Karpas-422 (cell line): ENCODE data around the gene EPHA5. TPM values are rescaled to one million over a fixed set of nuclear protein-coding genes. Genes with fewer than 3 reads are reported as not detected.

Source experiments
- DNase-seq: peaks from one replicate; pipeline ENCODE4 v3.0.0-alpha.2; 2015
- H2AFZ ChIP-seq: fragments of 200-600 bp; sonication (generic); 2 replicates; pipeline ENCODE4 v1.6.1; 2014; ENCODE audit warnings: antibody characterized with exemption, low read length, mixed read lengths
- H3K27ac ChIP-seq: fragments of 200-600 bp; sonication (generic); 2 replicates; pipeline ENCODE4 v1.5.1; 2014; ENCODE audit warnings: mild to moderate bottlenecking, low read length, moderate library complexity
- H3K27me3 ChIP-seq: fragments of 200-600 bp; sonication (generic); 2 replicates; pipeline ENCODE4 v1.6.1; 2014; ENCODE audit warnings: low read length, mixed read lengths
- H3K36me3 ChIP-seq: fragments of 200-600 bp; sonication (generic); 2 replicates; pipeline ENCODE4 v1.6.1; 2014; ENCODE audit warnings: low read length, mixed read lengths; ENCODE audit not compliant: insufficient read depth
- H3K4me1 ChIP-seq: fragments of 200-600 bp; sonication (generic); 2 replicates; pipeline ENCODE4 v1.6.1; 2014; ENCODE audit warnings: mild to moderate bottlenecking, low read length, mixed read lengths
- H3K4me2 ChIP-seq: fragments of 200-600 bp; sonication (generic); 2 replicates; pipeline ENCODE4 v1.6.1; 2014; ENCODE audit warnings: low read length, low read depth, mild to moderate bottlenecking; ENCODE audit not compliant: poor library complexity, severe bottlenecking
- H3K4me3 ChIP-seq: fragments of 200-600 bp; sonication (generic); 2 replicates; pipeline ENCODE4 v1.5.1; 2014; ENCODE audit warnings: mild to moderate bottlenecking, antibody characterized with exemption, low read length, mixed read lengths
- H3K79me2 ChIP-seq: fragments of 200-600 bp; sonication (generic); 2 replicates; pipeline ENCODE4 v1.6.1; 2014; ENCODE audit warnings: mild to moderate bottlenecking, low read length, mixed read lengths
- H3K9ac ChIP-seq: fragments of 200-600 bp; sonication (generic); 2 replicates; pipeline ENCODE4 v1.6.0; 2014; ENCODE audit warnings: low read length
- H3K9me2 ChIP-seq: fragments of 200-600 bp; sonication (generic), shearing (Covaris generic); replicated peaks from 2 replicates; pipeline ENCODE4 v1.6.0; 2014; ENCODE audit warnings: mild to moderate bottlenecking, low read length, moderate library complexity; ENCODE audit not compliant: insufficient read depth
- H3K9me3 ChIP-seq: fragments of 300-700, 200-600 bp; sonication (generic); 2 replicates; pipeline ENCODE4 v1.6.1; 2014; ENCODE audit warnings: low read length, mixed read lengths
- H4K20me1 ChIP-seq: fragments of 200-600 bp; sonication (generic); 2 replicates; pipeline ENCODE4 v1.6.1; 2014; ENCODE audit warnings: mild to moderate bottlenecking, antibody characterized with exemption, low read length, low read depth; ENCODE audit not compliant: insufficient read depth
- total RNA-seq: library from RNA; depleted of rRNA; stranded (reverse); fragments of >200 nt; shearing (Covaris generic); gene quantifications from 2 replicates; pipeline ENCODE4 v1.2.3, GENCODE V29; 2014; ENCODE audit warnings: low replicate concordance

Gene EPHA5
- total RNA-seq, 1 experiment from 2014 or later: not detected

GRCh38 chr4:65651031-65651430 is 19.3 kb downstream of the EPHA5 start:
- no peaks in the 10 kb centered on the region for H3K27me3 ChIP-seq
- no peak overlapping the region for H3K4me2 ChIP-seq
- no peak overlapping the region for H3K4me3 ChIP-seq
- H3K9ac ChIP-seq: no peak overlapping the region
- peaks cover 38% of the 10 kb centered on the region for H3K9me3 ChIP-seq
- no peak overlapping the region for H3K27ac ChIP-seq
- no peaks in the 10 kb centered on the region for H3K79me2 ChIP-seq
- no peaks in the 10 kb centered on the region for H3K36me3 ChIP-seq
- no peak for DNase-seq
- no peak overlapping the region for H2AFZ ChIP-seq
- H4K20me1 ChIP-seq: no peaks in the 10 kb centered on the region
- H3K4me1 ChIP-seq: no peaks in the 10 kb centered on the region
- H3K9me2 ChIP-seq: no peaks in the 10 kb centered on the region

GRCh38 chr4:65646136-65646535 is 24.2 kb downstream of the EPHA5 start:
- peaks cover 35% of the 10 kb centered on the region for H3K9me3 ChIP-seq
- no peaks in the 10 kb centered on the region for H4K20me1 ChIP-seq
- H3K9ac ChIP-seq: no peak overlapping the region
- H3K9me2 ChIP-seq: no peaks in the 10 kb centered on the region
- no peak for DNase-seq
- H3K27ac ChIP-seq: no peak overlapping the region
- no peak overlapping the region for H3K4me3 ChIP-seq
- H3K79me2 ChIP-seq: no peaks in the 10 kb centered on the region
- H3K27me3 ChIP-seq: no peaks in the 10 kb centered on the region
- no peak overlapping the region for H2AFZ ChIP-seq
- H3K4me1 ChIP-seq: no peaks in the 10 kb centered on the region
- no peaks in the 10 kb centered on the region for H3K36me3 ChIP-seq
- no peak overlapping the region for H3K4me2 ChIP-seq

GRCh38 chr4:65645185-65645584 is 25.1 kb downstream of the EPHA5 start:
- no peak overlapping the region for H3K9ac ChIP-seq
- no peak overlapping the region for H3K4me3 ChIP-seq
- peaks cover 39% of the 10 kb centered on the region for H3K9me3 ChIP-seq
- no peak for DNase-seq
- no peaks in the 10 kb centered on the region for H3K27me3 ChIP-seq
- no peaks in the 10 kb centered on the region for H3K36me3 ChIP-seq
- H3K79me2 ChIP-seq: no peaks in the 10 kb centered on the region
- H3K27ac ChIP-seq: no peak overlapping the region
- H3K4me1 ChIP-seq: no peaks in the 10 kb centered on the region
- no peak overlapping the region for H3K4me2 ChIP-seq
- no peak overlapping the region for H2AFZ ChIP-seq
- no peaks in the 10 kb centered on the region for H3K9me2 ChIP-seq
- H4K20me1 ChIP-seq: no peaks in the 10 kb centered on the region

GRCh38 chr4:65635051-65635821 is 35.1 kb downstream of the EPHA5 start:
- H3K9me2 ChIP-seq: no peaks in the 10 kb centered on the region

GRCh38 chr4:65624651-65625050 is 45.6 kb downstream of the EPHA5 start:
- no peaks in the 10 kb centered on the region for H3K36me3 ChIP-seq
- H4K20me1 ChIP-seq: no peaks in the 10 kb centered on the region
- H3K9me2 ChIP-seq: no peaks in the 10 kb centered on the region
- no peak overlapping the region for H3K4me3 ChIP-seq
- no peaks in the 10 kb centered on the region for H3K27me3 ChIP-seq
- H3K27ac ChIP-seq: no peak overlapping the region
- DNase-seq: no peak
- no peaks in the 10 kb centered on the region for H3K79me2 ChIP-seq
- H3K9me3 ChIP-seq: peaks cover 22% of the 10 kb centered on the region
- H3K4me1 ChIP-seq: no peaks in the 10 kb centered on the region
- no peak overlapping the region for H3K9ac ChIP-seq
- H2AFZ ChIP-seq: no peak overlapping the region
- no peak overlapping the region for H3K4me2 ChIP-seq

More at GRCh38 chr4:65635051-65635821, 35.1 kb downstream of the EPHA5 start:
- Histone ChIP-seq H4K20me1 (no peaks in the 10 kb centered on the region), H3K27me3 (no peaks in the 10 kb centered on the region), H2AFZ (no peak overlapping the region), H3K79me2 (no peaks in the 10 kb centered on the region), H3K27ac (no peak overlapping the region), H3K4me1 (no peaks in the 10 kb centered on the region), H3K4me3 (no peak overlapping the region), H3K36me3 (no peaks in the 10 kb centered on the region), H3K9ac (no peak overlapping the region), H3K4me2 (no peak overlapping the region), H3K9me3 (peaks cover 20% of the 10 kb centered on the region)
- DNase-seq: no peak

GRCh38 chr4:65623506-65623905 is 46.8 kb downstream of the EPHA5 start:
- Histone ChIP-seq H3K9me2 (no peaks in the 10 kb centered on the region), H3K27ac (no peak overlapping the region), H3K4me3 (no peak overlapping the region), H3K4me1 (no peaks in the 10 kb centered on the region), H3K9me3 (peaks cover 25% of the 10 kb centered on the region; the same call in 1 of the 2 replicates), H3K9ac (no peak overlapping the region), H3K79me2 (no peaks in the 10 kb centered on the region), H2AFZ (no peak overlapping the region), H3K27me3 (no peaks in the 10 kb centered on the region), H3K36me3 (no peaks in the 10 kb centered on the region), H3K4me2 (no peak overlapping the region), H4K20me1 (no peaks in the 10 kb centered on the region)
- no peak for DNase-seq

GRCh38 chr4:65617416-65617815 is 52.9 kb downstream of the EPHA5 start:
- Histone ChIP-seq H3K9me3 (peaks cover 40% of the 10 kb centered on the region), H3K9me2 (no peaks in the 10 kb centered on the region), H3K4me3 (no peak overlapping the region), H3K27me3 (no peaks in the 10 kb centered on the region), H2AFZ (no peak overlapping the region), H3K36me3 (no peaks in the 10 kb centered on the region), H3K4me2 (no peak overlapping the region), H4K20me1 (no peaks in the 10 kb centered on the region), H3K27ac (no peak overlapping the region), H3K4me1 (no peaks in the 10 kb centered on the region), H3K9ac (no peak overlapping the region), H3K79me2 (no peaks in the 10 kb centered on the region)
- DNase-seq: no peak

- Histone ChIP-seq H3K79me2 (no peaks in the 10 kb centered on the region), H3K27ac (no peak overlapping the region), H3K4me3 (no peak overlapping the region), H3K9me3 (peaks cover 27% of the 10 kb centered on the region; the same call in 1 of the 2 replicates), H3K36me3 (no peaks in the 10 kb centered on the region), H3K9me2 (no peaks in the 10 kb centered on the region), H3K9ac (no peak overlapping the region), H2AFZ (no peak overlapping the region), H3K27me3 (no peaks in the 10 kb centered on the region), H3K4me2 (no peak overlapping the region), H3K4me1 (no peaks in the 10 kb centered on the region), H4K20me1 (no peaks in the 10 kb centered on the region)
- no peak for DNase-seq
These were observed 65.8 kb downstream of the EPHA5 start for GRCh38 chr4:65604515-65604914.
